ENCODE data around the gene PODXL.

- no peak for TF ChIP-seq EZH2 (IDR thresholded peaks at IDR 0.05; ENCODE audit: low read length, unreplicated experiment)
- TF ChIP-seq CTCF (conservative IDR thresholded peaks at IDR 0.05; ENCODE audit: low read depth, low read length), result no peak
- no peak for TF ChIP-seq EZH2phosphoT487 (IDR thresholded peaks at IDR 0.05; ENCODE audit: borderline replicate concordance, low read length)
Measured at GRCh38 chr7:131504157-131504899, 52.1 kb downstream of the PODXL start.
